B cell (primary cell): Measurements from ENCODE around the gene CNTNAP2.

Experiments
- CTCF ChIP-seq: fragments of 200-600 bp; IDR thresholded peaks from one replicate; pipeline ENCODE4 v1.8.0; 2022; ENCODE audit warnings: antibody characterized with exemption, mild to moderate bottlenecking
- EZH2 ChIP-seq: IDR thresholded peaks from 2 replicates; pipeline ENCODE4 v1.6.1; 2012; ENCODE audit warnings: borderline replicate concordance, low read depth, mild to moderate bottlenecking, moderate library complexity, low read length; ENCODE audit not compliant: insufficient read depth, poor library complexity, severe bottlenecking

- no peak for TF ChIP-seq CTCF
- TF ChIP-seq EZH2: no peak
These were observed 2303.5 kb downstream of the CNTNAP2 start for GRCh38 chr7:148419856-148420832.
